Measurements from ENCODE around the gene SBK3.
"Not testable (repeated sequence)": the region's sequence is repeated elsewhere in the genome, so short reads cannot be mapped to it uniquely, and the experiment has no call there.

SBK3 gene

GRCh38 chr19:55508120-55508519, 37.2 kb downstream of the SBK3 start:
- no peak for DNase-seq

- DNase-seq, result no peak
These were observed 40.4 kb downstream of the SBK3 start for GRCh38 chr19:55504981-55505380.

GRCh38 chr19:55504252-55504603, 41.1 kb downstream of the SBK3 start:
- DNase-seq, result no peak

- peak; percentile 90 for DNase-seq
These were observed 41.7 kb downstream of the SBK3 start for GRCh38 chr19:55503502-55504251.

GRCh38 chr19:55503157-55503501, 42.2 kb downstream of the SBK3 start:
- DNase-seq, result no peak

GRCh38 chr19:55502197-55502952, 43.0 kb downstream of the SBK3 start:
- no peak for DNase-seq

GRCh38 chr19:55500368-55500952, 44.9 kb downstream of the SBK3 start:
- no peak for DNase-seq

GRCh38 chr19:55498246-55498840, 47.0 kb downstream of the SBK3 start:
- no peak for DNase-seq

GRCh38 chr19:55497763-55498162, 47.6 kb downstream of the SBK3 start:
- DNase-seq, result no peak

GRCh38 chr19:55496820-55497219, 48.5 kb downstream of the SBK3 start:
- DNase-seq, result not testable (repeated sequence)

- no peak for DNase-seq
These were observed 49.5 kb downstream of the SBK3 start for GRCh38 chr19:55495646-55496349.

GRCh38 chr19:55494172-55494761, 51.1 kb downstream of the SBK3 start:
- DNase-seq, result peak; percentile 76

- DNase-seq, result no peak
These were observed 51.6 kb downstream of the SBK3 start for GRCh38 chr19:55493645-55494171.

GRCh38 chr19:55493052-55493644, 52.2 kb downstream of the SBK3 start:
- no peak for DNase-seq

- no peak for DNase-seq
These were observed 52.9 kb downstream of the SBK3 start for GRCh38 chr19:55492362-55492944.

- DNase-seq, result no peak
These were observed 53.6 kb downstream of the SBK3 start for GRCh38 chr19:55491546-55492360.
